DMS 273 (cell line): Measurements from ENCODE around the gene RELT.

ENCODE experiments used
- DNase-seq: peaks from one replicate; lab custom pipeline; 2025; ENCODE audit not compliant: unreplicated experiment; lab: John Stamatoyannopoulos, UW

RELT gene

GRCh38 chr11:73401924-73402833 lies 26.0 kb downstream of the RELT start:
- DNase-seq: no peak

DNA sequence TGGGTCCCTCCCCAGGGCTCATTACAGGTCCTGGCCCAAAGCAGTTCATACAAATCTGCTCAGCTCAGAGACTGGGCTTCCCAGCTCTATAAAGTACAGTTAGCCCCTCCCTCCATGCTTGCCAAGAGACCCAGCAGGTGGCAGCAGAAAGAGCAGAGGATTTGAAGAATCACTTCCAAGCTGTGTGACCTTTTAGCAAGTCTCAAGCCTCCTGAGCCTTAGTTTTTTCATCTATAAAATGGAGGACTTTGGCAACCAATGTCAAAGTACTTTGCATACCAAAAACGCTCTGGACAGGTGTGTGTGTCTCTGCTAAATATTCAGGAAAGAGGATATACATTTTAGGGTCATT lies 26.6 kb downstream of the RELT start:
- peak; percentile 53 for DNase-seq

DNA sequence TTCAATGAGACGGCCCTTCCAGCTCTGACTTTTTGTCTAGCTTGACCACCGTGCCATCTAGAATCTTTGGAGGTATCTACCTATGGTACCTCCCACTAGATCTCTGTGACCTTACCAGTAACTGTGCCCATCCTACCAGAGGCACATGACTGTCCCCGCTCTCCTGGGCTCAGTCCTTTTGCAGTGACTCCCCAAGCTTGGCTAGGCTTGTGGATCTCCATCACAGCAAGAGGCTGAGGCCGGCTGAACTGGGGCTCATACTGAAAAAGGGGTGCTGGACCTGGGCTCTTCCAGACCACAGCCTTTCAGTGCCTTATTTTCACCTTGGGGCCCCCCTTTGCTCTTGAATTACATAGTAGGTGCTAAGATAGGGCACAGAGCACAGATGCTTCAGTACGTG lies 27.3 kb downstream of the RELT start:
- DNase-seq: no peak

DNA sequence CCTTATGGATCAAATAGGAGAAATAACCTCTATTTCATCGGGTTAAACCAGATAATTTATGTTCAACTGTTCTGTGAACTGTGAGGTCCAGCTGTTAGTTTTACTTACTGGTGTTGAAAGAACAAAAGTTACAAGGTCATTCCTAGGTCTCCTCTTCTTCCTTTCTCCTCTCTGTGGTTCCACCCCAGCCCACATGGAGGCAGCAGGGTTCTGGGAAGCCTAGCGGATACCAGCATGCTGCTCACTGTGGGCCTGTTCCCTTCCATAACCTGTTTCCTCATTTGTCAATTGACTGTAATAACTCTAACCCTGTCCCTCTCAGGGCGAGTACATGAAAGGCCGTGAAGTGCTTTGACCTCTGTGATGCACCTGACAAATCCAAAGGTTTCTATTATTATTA lies 27.8 kb downstream of the RELT start:
- DNase-seq: peak; percentile 71

DNA sequence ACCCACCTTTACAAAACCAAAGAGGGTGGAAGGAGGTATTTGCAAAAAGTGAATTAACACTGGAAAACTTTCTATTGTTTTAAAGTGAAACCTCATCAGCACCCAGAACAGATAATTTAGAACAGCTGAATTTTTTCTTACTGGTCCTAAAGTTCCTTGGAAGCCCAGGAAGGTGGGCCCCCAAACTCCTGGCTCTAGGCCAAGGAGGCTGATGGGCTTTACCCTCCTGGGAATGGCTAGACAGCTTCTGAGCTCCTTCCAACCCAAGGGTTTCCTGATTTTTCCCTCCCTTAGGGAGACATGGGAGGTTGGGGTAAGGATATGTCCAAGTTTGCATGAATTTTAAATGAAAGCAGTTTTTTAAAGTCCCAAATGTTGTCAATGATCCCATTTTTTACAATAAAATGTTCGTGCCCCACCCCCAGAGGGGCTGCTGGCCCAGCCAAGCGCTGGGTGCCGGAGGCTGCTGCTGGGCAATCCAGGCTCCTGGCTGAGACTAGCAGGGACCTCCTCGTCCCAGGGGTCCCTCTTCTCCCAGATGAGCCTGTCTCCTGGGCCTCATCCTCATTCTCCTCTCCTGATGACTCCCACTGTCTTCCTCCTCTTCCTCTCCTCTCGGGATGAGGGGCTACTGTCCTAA lies 28.4 kb downstream of the RELT start:
- no peak for DNase-seq

DNA sequence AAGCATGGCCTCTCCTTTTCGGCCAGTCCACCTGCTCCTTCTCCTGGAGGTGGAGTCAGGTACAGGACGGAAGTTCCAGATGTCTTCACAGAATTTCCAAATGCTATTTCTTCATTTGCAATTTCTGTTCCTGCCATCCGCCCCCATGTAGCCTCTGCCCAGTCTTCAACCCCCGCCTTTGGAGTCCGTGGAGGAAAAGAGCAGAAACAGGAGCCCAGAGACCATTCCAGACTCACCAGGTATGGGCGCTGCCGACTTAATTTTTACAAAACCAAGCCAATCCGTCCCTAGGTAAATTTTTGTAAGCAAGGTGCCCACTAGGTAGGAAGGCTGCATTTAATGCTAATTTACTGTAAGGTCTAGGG lies 28.9 kb downstream of the RELT start:
- DNase-seq: no peak

DNA sequence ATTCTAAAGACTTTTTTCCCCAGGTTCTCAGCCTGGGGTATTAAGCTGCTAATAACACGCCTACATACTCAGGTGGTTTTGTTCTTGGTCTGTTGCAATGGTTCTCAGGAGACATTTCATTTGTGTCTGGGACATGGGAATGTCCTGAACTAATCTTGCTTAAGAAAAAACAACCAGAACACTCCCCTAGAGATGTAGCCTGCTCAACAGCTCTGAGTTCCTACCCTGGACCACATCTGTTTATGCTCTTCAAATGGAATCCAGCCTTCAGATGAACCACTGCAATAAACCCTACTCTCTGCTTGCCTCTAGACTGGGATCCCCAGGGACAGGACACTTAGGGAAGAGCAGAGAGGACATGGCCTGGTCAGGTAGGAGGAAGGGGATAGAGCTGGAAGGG lies 29.9 kb downstream of the RELT start:
- no peak for DNase-seq

DNA sequence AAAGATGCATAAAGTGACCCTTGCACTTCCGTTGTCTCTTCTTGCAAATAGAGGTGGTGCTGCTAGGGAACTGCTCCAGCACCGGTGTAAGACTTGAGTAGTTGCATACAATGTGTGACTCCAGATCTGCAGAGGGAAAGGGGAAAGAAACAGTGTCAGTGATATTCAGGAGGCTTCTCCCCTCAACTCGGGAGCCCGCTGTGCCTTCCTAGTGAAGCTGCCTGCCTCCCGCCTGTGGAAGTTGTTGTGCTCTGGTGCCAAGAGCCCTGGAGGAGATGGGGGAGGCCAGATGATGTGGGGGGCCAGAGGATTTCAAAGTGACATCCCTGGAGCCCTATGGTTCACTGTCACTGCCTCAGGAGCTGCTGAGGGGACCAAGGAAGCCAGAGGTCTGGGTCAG lies 30.4 kb downstream of the RELT start:
- DNase-seq: no peak

DNA sequence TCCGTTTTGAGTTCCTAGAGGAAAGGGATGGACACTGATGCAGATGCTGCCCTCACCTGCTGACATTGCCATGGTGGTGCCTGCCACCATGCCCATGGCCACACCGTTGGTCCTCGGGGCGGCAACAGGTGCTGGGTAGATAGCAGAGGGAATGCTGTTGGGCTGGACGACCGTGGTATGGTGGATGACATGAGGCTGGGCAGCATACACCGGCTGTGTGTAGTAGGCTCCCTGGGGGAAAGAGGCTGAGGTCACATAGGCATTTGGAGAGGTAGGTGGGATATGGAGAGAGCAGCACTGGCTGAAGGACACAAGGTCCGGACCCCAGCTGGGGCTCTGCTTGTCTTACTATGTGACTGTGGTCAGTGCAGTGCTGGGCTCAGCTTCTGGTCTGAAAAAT lies 33.2 kb downstream of the RELT start:
- DNase-seq: no peak

- no peak for DNase-seq
Observed at GRCh38 chr11:73410627-73411026, 34.4 kb downstream of the RELT start.

GRCh38 chr11:73411031-73411430 lies 34.8 kb downstream of the RELT start:
- DNase-seq: no peak

DNA sequence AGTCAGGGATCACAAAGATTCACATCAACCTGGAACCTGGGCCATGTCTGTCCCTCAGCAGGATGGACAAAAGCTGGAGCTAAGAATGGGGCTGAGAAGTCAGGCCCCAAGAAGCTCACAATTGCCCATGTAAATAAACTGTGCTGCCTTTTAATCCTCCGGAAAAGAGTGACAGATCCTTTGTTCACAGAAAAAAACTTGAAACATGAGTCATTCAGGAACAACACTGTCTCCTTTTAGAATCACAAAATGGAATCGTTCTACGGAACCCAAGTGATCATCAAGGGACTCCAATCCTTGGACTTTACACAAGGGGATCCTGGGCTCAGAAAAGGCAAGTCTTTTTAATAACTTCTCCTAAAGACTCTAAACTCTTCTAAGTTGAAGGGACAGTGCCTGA lies 36.1 kb downstream of the RELT start:
- DNase-seq: no peak

GRCh38 chr11:73413256-73413655 lies 37.1 kb downstream of the RELT start:
- DNase-seq: no peak

DNA sequence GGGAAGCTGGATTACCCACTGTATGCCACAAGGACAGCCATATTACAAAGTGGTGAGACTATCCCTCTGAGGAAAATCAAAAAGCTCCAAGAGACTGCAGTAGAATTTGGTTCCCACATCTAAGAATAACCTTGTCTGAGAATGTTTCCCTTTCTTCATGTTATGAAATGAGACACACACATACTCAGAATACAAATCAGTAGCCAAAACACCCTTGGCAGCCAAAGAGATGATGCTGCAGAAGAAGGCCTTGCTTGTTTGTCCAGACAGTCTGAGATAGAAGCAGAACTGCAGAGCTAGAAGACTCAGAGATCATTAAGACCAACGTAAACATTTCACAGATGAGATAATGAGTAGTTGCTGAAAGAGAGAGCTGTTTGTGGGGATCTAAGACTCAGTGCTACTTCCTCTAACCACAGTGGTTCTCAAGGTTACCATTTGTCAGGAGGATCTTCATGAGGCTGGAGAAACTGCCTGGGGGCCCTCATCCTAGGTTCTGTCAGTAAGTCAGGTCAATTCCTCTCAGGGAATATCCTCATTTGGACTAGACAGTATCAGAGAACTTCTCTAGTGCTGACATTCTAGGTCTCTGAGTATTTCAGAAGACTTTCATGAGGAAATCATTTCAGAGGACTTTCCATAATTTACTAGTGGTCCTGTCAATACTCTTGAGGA lies 38.9 kb downstream of the RELT start:
- DNase-seq: no peak

- no peak for DNase-seq
Observed at GRCh38 chr11:73415854-73416615, 39.8 kb downstream of the RELT start.

GRCh38 chr11:73416786-73417185 lies 40.6 kb downstream of the RELT start:
- DNase-seq: no peak

GRCh38 chr11:73420136-73420535 lies 43.9 kb downstream of the RELT start:
- no peak for DNase-seq

GRCh38 chr11:73422886-73423285 lies 46.7 kb downstream of the RELT start:
- no peak for DNase-seq

- DNase-seq: no peak
Observed at GRCh38 chr11:73423506-73423905, 47.3 kb downstream of the RELT start.

DNA sequence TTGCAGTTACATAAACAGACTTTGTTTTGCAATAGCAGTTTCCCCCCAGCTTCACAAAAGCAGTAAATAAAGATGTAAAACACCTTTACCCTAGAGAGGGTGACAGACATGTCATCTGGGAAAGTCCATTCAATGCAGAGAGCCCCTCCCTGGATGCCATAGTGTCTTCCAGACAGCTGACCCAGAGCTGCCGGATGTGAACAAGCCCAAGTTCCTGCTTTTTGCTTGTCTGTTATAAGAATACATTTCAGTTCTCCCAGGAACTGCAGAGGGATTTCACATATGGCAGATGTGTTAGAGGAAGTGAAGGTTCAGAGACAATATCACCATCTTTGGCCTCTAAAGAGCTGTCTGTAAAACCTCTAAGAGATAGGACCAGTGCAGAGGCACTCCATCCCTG lies 48.9 kb downstream of the RELT start:
- no peak for DNase-seq

- no peak for DNase-seq
Observed at GRCh38 chr11:73426219-73426850, 50.1 kb downstream of the RELT start.
